ENCODE results near the gene RLF. TPM values are rescaled to one million over a fixed set of nuclear protein-coding genes. Genes with fewer than 3 reads are reported as not detected.

RLF gene
- polyA plus RNA-seq (2012; ENCODE audit: missing spikeins): 17.2 TPM

GRCh38 chr1:40161125-40161887, at the start of gene RLF:
Gene RLF (plus strand): TSS chr1:40161387. CDS start chr1:40161400, 13 bp downstream.
- TF ChIP-seq POLR2AphosphoS5 (IDR thresholded peaks at IDR 0.05; ENCODE audit: low read depth, low read length): peak; percentile 82
- peak; percentile 91 for TF ChIP-seq TAF1 (IDR thresholded peaks at IDR 0.05; ENCODE audit: borderline replicate concordance, low read depth, low read length)
- peak; percentile 91 for TF ChIP-seq POLR2A (IDR thresholded peaks at IDR 0.05; ENCODE audit: low read depth, low read length)
- DNase-seq (ENCODE audit: insufficient read length) (peak; percentile 84), FAIRE-seq (peak; percentile 98)

GRCh38 chr1:40114400-40114799, 46.8 kb upstream of the RLF start:
- FAIRE-seq (no peak), DNase-seq (ENCODE audit: insufficient read length) (no peak)
- TF ChIP-seq POLR2A (IDR thresholded peaks at IDR 0.05; ENCODE audit: low read depth, low read length): no peak
- TF ChIP-seq POLR2AphosphoS5 (IDR thresholded peaks at IDR 0.05; ENCODE audit: low read depth, low read length): no peak
- no peak for TF ChIP-seq TAF1 (IDR thresholded peaks at IDR 0.05; ENCODE audit: borderline replicate concordance, low read depth, low read length)

GRCh38 chr1:40120128-40120527, 41.1 kb upstream of the RLF start:
- DNase-seq (ENCODE audit: insufficient read length) (no peak), FAIRE-seq (no peak)
- no peak for TF ChIP-seq POLR2AphosphoS5 (IDR thresholded peaks at IDR 0.05; ENCODE audit: low read depth, low read length)
- TF ChIP-seq POLR2A (IDR thresholded peaks at IDR 0.05; ENCODE audit: low read depth, low read length): no peak
- no peak for TF ChIP-seq TAF1 (IDR thresholded peaks at IDR 0.05; ENCODE audit: borderline replicate concordance, low read depth, low read length)

GRCh38 chr1:40122855-40123254, 38.3 kb upstream of the RLF start:
- no peak for TF ChIP-seq POLR2AphosphoS5 (IDR thresholded peaks at IDR 0.05; ENCODE audit: low read depth, low read length)
- TF ChIP-seq TAF1 (IDR thresholded peaks at IDR 0.05; ENCODE audit: borderline replicate concordance, low read depth, low read length): no peak
- TF ChIP-seq POLR2A (IDR thresholded peaks at IDR 0.05; ENCODE audit: low read depth, low read length): no peak
- FAIRE-seq: no peak
- no peak for DNase-seq (ENCODE audit: insufficient read length)

- no peak for DNase-seq (ENCODE audit: insufficient read length)
- no peak for FAIRE-seq
- no peak for TF ChIP-seq POLR2A (IDR thresholded peaks at IDR 0.05; ENCODE audit: low read depth, low read length)
- no peak for TF ChIP-seq POLR2AphosphoS5 (IDR thresholded peaks at IDR 0.05; ENCODE audit: low read depth, low read length)
- TF ChIP-seq TAF1 (IDR thresholded peaks at IDR 0.05; ENCODE audit: borderline replicate concordance, low read depth, low read length): no peak
These were observed 30.3 kb upstream of the RLF start for GRCh38 chr1:40130892-40131291.

GRCh38 chr1:40132383-40133311, 28.5 kb upstream of the RLF start:
- FAIRE-seq: no peak
- TF ChIP-seq TAF1 (IDR thresholded peaks at IDR 0.05; ENCODE audit: borderline replicate concordance, low read depth, low read length): no peak
- TF ChIP-seq POLR2AphosphoS5 (IDR thresholded peaks at IDR 0.05; ENCODE audit: low read depth, low read length): no peak
- no peak for TF ChIP-seq POLR2A (IDR thresholded peaks at IDR 0.05; ENCODE audit: low read depth, low read length)

GRCh38 chr1:40133312-40133665, 27.9 kb upstream of the RLF start:
- no peak for FAIRE-seq
- TF ChIP-seq POLR2AphosphoS5 (IDR thresholded peaks at IDR 0.05; ENCODE audit: low read depth, low read length) (no peak), TAF1 (IDR thresholded peaks at IDR 0.05; ENCODE audit: borderline replicate concordance, low read depth, low read length) (no peak), POLR2A (IDR thresholded peaks at IDR 0.05; ENCODE audit: low read depth, low read length) (no peak)
- no peak for DNase-seq (ENCODE audit: insufficient read length)

More at GRCh38 chr1:40132383-40133311, 28.5 kb upstream of the RLF start:
- no peak for DNase-seq (ENCODE audit: insufficient read length)

GRCh38 chr1:40133839-40134238, 27.3 kb upstream of the RLF start:
- DNase-seq (ENCODE audit: insufficient read length) (no peak), FAIRE-seq (no peak)
- TF ChIP-seq POLR2AphosphoS5 (IDR thresholded peaks at IDR 0.05; ENCODE audit: low read depth, low read length) (no peak), POLR2A (IDR thresholded peaks at IDR 0.05; ENCODE audit: low read depth, low read length) (no peak), TAF1 (IDR thresholded peaks at IDR 0.05; ENCODE audit: borderline replicate concordance, low read depth, low read length) (no peak)

- no peak for FAIRE-seq
- no peak for TF ChIP-seq TAF1 (IDR thresholded peaks at IDR 0.05; ENCODE audit: borderline replicate concordance, low read depth, low read length)
- TF ChIP-seq POLR2A (IDR thresholded peaks at IDR 0.05; ENCODE audit: low read depth, low read length): no peak
- no peak for TF ChIP-seq POLR2AphosphoS5 (IDR thresholded peaks at IDR 0.05; ENCODE audit: low read depth, low read length)
- DNase-seq (ENCODE audit: insufficient read length): no peak
These were observed 20.8 kb upstream of the RLF start for GRCh38 chr1:40140211-40140973.

GRCh38 chr1:40141878-40142535, 19.2 kb upstream of the RLF start:
- no peak for DNase-seq (ENCODE audit: insufficient read length)
- FAIRE-seq: no peak
- TF ChIP-seq POLR2AphosphoS5 (IDR thresholded peaks at IDR 0.05; ENCODE audit: low read depth, low read length): no peak
- no peak for TF ChIP-seq TAF1 (IDR thresholded peaks at IDR 0.05; ENCODE audit: borderline replicate concordance, low read depth, low read length)
- no peak for TF ChIP-seq POLR2A (IDR thresholded peaks at IDR 0.05; ENCODE audit: low read depth, low read length)

Measured in GM12892 (cell line).